HG02763 (cell line): ENCODE results near the gene CYP19A1.
A peak's percentile ranks its signal among the peaks of the same experiment; 100 is the strongest.

ENCODE experiments used
- ATAC-seq: cut with Tn5 transposase; IDR thresholded peaks from one replicate; pipeline ENCODE4 v1.9.1; 2021; ENCODE audit warnings: mild to moderate bottlenecking, moderate library complexity; ENCODE audit not compliant: unreplicated experiment

The CYP19A1 gene

GRCh38 chr15:51363383-51363782 lies 25.0 kb upstream of the CYP19A1 start:
- no peak for ATAC-seq

GRCh38 chr15:51359981-51360380 lies 21.6 kb upstream of the CYP19A1 start:
- ATAC-seq: no peak

- no peak for ATAC-seq
Measured at GRCh38 chr15:51356983-51357382, 18.6 kb upstream of the CYP19A1 start.

GRCh38 chr15:51356147-51356546 lies 17.8 kb upstream of the CYP19A1 start:
- ATAC-seq: no peak

- no peak for ATAC-seq
Measured at GRCh38 chr15:51355096-51355495, 16.7 kb upstream of the CYP19A1 start.

- no peak for ATAC-seq
Measured at GRCh38 chr15:51353976-51354375, 15.6 kb upstream of the CYP19A1 start.

- peak; percentile 55 for ATAC-seq
Measured at GRCh38 chr15:51350723-51351122, 12.3 kb upstream of the CYP19A1 start.

- no peak for ATAC-seq
Measured at GRCh38 chr15:51349156-51349844, 10.9 kb upstream of the CYP19A1 start.

GRCh38 chr15:51348688-51349087 lies 10.3 kb upstream of the CYP19A1 start:
- ATAC-seq: peak; percentile 89

- no peak for ATAC-seq
Measured at GRCh38 chr15:51346136-51346535, 7.7 kb upstream of the CYP19A1 start.

- ATAC-seq: no peak
Measured at GRCh38 chr15:51343466-51343865, 5.1 kb upstream of the CYP19A1 start.

GRCh38 chr15:51342227-51342999 lies 4.0 kb upstream of the CYP19A1 start:
- no peak for ATAC-seq

GRCh38 chr15:51341366-51342226 lies 3.2 kb upstream of the CYP19A1 start, which contains the start of gene GLDN:
Gene GLDN, plus strand, starts transcription at chr15:51341655. Its CDS starts 30 bp downstream, at chr15:51341685.
- no peak for ATAC-seq

GRCh38 chr15:51335538-51336410 lies 2.6 kb downstream of the CYP19A1 start:
- peak; percentile 68 for ATAC-seq

- ATAC-seq: peak; percentile 14
Measured at GRCh38 chr15:51335087-51335486, 3.3 kb downstream of the CYP19A1 start.

- ATAC-seq: no peak
Measured at GRCh38 chr15:51334011-51334451, 4.4 kb downstream of the CYP19A1 start.

GRCh38 chr15:51333571-51333970 lies 4.8 kb downstream of the CYP19A1 start:
- ATAC-seq: no peak

GRCh38 chr15:51332206-51333147 lies 5.9 kb downstream of the CYP19A1 start:
- ATAC-seq: no peak

- ATAC-seq: no peak
Measured at GRCh38 chr15:51331141-51331540, 7.3 kb downstream of the CYP19A1 start.
